Peyer's patch (tissue), 4 donors: ENCODE data around the gene CCT3.

Source experiments
- CTCF ChIP-seq, 6 experiments: fragments of 450-650 bp in 4 of 6; fragments of 200-600 bp in 2 of 6; sonication (generic) in 1 of 6; IDR thresholded peaks; one replicate each; pipeline ENCODE4 v1.5.1; 2017 to 2019; ENCODE audit warnings: antibody characterized with exemption in 6 of 6, mild to moderate bottlenecking in 3 of 6, moderate library complexity in 1 of 6
- POLR2A ChIP-seq, 2 donors: fragments of 450-650 bp; IDR thresholded peaks; one replicate each; pipeline ENCODE4 v1.5.1; 2017; ENCODE audit warnings: antibody characterized with exemption in 2 of 2, mild to moderate bottlenecking in 2 of 2, moderate library complexity in 2 of 2

- TF ChIP-seq CTCF (IDR thresholded peaks at IDR 0.05) (no peak), POLR2A (IDR thresholded peaks at IDR 0.05) (no peak)
These were observed 33.6 kb upstream of the CCT3 start for GRCh38 chr1:156371553-156372264.
